Stimulated activated CD8-positive, alpha-beta memory T cell treated with anti-CD3 and anti-CD28 coated beads, Interleukin-4, amount 100 ng/mL, for 48 hours (primary cell): ENCODE data around the gene CCDC85C.

Source experiments
- DNase-seq: peaks from one replicate; pipeline ENCODE4 v3.0.0-alpha.2; 2020

Gene CCDC85C

GRCh38 chr14:99467336-99468078, 136.5 kb downstream of the CCDC85C start:
- no peak for DNase-seq

DNA sequence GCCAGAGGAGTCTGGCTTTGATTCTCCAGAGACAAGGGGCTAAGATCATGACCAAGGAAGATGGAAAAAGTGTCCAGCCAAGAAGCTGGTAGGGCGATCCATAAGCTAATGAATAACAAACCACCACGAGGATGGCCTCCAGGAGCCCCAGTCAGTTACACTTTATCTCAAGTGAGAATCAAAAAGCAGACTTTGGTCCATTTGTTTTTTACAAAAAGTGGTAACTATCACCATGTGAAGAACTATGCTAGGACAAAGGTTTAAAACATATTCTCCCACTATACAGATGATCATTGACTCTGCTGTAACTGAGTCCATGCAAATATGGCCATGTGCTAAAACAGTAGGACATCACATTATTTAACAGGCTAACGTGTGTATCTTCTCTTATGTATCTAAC, 137.2 kb downstream of the CCDC85C start:
- DNase-seq, result no peak

DNA sequence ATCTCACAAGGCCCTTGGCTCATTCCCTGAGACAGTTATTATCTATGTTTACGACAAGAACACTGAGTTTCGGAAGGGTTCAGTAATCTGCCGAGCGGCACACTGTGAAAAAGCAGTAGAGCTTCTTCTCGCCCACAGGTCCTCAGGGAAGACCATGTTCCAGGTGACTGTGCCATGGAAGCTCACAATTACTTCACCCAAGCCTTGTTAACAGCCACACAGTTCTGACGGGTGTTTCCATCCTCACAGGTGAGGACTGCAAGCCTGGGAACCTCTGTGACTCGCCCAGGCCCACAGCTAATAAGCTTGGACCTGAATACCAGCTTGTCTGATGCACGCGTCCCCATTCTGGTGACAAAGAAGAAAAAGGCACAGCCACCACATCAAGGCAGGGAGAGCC, 138.7 kb downstream of the CCDC85C start:
- no peak for DNase-seq

GRCh38 chr14:99463974-99464373, 140.0 kb downstream of the CCDC85C start:
- DNase-seq, result no peak

DNA sequence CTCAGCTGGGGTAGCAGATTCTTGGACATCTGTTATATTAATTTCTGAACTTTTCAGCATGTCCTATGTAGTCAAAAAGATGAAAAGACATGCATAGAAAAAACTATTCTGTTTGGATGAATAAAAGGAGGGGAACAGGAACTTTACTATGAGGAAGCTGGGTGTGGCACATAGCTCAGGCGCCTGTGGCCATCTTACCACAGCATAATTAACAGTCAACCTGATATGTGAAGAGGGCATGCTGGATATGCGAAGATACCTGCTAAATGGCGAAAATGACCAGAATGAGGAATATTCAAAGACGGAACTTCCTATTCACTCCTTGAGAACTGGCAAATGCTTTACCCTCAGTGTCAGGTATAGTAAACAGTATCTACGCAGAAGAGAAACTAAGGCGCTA, 141.8 kb downstream of the CCDC85C start:
- no peak for DNase-seq

GRCh38 chr14:99461411-99462085, 142.5 kb downstream of the CCDC85C start:
- DNase-seq, result no peak

DNA sequence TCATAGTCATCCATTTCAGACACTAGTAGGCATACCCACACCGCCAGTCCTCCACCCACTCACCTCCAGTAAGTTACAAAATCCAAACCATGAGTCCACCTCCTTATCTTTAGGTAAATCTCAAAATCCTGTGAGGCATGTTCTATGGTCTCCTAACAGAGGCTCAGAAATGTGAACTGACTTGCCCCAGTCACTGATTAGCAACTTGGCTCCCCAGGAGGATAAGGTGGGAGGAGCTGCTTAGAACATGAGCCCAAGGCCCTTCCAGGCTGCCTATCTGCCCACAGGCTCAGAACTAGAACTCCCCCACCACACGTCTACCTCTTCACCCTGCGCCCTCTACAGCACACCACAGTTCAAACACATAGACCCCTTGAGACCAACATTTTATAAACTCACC, 143.2 kb downstream of the CCDC85C start:
- no peak for DNase-seq

GRCh38 chr14:99459481-99460100, 144.4 kb downstream of the CCDC85C start:
- no peak for DNase-seq

- DNase-seq, result no peak
Observed at GRCh38 chr14:99454246-99454645, 149.8 kb downstream of the CCDC85C start.

GRCh38 chr14:99452968-99453367, 151.0 kb downstream of the CCDC85C start:
- DNase-seq, result no peak

- DNase-seq, result no peak
Observed at GRCh38 chr14:99451234-99451633, 152.8 kb downstream of the CCDC85C start.

DNA sequence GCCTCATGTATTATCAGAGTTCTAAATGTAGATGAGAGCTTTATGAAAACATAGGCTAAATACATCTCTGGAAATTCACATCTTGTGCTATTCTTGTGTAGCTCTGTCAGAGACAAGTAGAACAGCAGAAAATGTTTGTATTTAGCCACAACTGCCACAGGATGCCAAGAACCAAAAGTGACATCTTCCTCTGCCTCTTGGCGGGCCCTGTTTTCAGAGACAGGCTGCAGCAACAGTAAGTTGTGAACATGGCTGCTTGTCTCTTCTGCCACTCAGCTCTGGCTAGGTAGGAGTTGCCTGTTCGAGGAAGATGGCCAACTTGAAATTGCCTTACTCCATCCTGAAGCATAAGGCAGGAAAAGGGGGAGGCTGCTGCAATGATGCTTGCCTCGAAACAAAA, 153.7 kb downstream of the CCDC85C start:
- no peak for DNase-seq
